NB4 (cell line): ENCODE data around the gene ACBD6.

Source experiments
- CTCF ChIP-seq: IDR thresholded peaks from one replicate; pipeline ENCODE4 v1.5.1; 2012; ENCODE audit warnings: low read depth, low read length
- MAX ChIP-seq: IDR thresholded peaks from 2 replicates; pipeline ENCODE4 v1.6.1; 2011; ENCODE audit warnings: low read depth, low read length
- POLR2A ChIP-seq: IDR thresholded peaks from 2 replicates; pipeline ENCODE4 v1.6.1; 2011; ENCODE audit warnings: mild to moderate bottlenecking; ENCODE audit not compliant: insufficient read length; ENCODE audit errors: extremely low read depth

- TF ChIP-seq CTCF (no peak), POLR2A (no peak), MAX (no peak)
Observed at GRCh38 chr1:180311011-180311730, 191.2 kb downstream of the ACBD6 start.
